Measurements from ENCODE around the gene FAM193A.

Gene FAM193A

DNA sequence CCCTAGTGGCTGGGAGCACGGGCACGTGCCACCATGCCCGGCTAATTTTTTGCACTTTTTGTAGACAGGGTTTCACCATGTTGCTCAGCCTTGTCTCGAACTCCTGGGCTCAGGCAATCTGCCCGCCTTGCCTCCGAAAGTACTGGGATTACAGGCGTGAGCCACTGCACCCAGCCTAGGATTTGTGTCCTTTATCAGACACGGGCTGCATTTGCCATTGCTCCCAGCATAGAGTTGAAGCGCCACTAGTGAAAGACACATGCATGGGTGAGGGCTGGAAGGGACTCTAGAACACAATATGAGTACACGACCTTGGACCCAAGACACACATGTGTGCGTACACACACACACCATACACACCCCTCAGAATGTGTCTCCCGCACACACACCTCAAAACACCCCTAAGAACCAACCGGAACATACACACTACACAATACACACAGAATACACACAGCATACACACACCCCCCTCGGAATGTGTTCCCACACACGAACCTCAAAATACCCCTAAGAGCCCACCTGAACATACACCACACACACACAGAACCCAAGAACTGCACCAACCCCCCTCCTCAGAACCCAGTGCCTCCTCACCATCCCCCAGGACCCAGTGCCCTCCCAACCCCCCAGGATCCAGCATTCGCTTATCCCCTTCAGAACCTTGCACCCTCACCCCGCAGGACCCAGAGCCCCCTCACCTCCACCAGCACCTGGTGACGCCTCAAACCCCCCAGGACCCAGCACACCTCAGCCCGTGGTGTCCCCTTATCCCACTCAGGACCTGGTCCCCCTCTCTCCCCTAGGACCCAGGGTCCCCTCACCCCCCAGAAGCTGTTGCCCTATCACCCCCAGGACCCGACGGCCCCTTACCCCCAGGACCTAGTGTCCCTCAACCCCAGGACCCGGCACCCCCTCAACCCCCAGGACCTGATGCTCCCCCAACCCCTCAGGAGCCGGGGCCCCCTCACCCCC lies 218.7 kb downstream of the FAM193A start:
- TF ChIP-seq, protein P1, sequence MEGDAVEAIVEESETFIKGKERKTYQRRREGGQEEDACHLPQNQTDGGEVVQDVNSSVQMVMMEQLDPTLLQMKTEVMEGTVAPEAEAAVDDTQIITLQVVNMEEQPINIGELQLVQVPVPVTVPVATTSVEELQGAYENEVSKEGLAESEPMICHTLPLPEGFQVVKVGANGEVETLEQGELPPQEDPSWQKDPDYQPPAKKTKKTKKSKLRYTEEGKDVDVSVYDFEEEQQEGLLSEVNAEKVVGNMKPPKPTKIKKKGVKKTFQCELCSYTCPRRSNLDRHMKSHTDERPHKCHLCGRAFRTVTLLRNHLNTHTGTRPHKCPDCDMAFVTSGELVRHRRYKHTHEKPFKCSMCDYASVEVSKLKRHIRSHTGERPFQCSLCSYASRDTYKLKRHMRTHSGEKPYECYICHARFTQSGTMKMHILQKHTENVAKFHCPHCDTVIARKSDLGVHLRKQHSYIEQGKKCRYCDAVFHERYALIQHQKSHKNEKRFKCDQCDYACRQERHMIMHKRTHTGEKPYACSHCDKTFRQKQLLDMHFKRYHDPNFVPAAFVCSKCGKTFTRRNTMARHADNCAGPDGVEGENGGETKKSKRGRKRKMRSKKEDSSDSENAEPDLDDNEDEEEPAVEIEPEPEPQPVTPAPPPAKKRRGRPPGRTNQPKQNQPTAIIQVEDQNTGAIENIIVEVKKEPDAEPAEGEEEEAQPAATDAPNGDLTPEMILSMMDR (IDR thresholded peaks at IDR 0.05; ENCODE audit: control insufficient read depth, extremely low read depth, insufficient read depth): no peak
- DNase-seq (ENCODE audit: low read depth): no peak
- peak overlapping the region; percentile 69 for H3K4me3 ChIP-seq (ENCODE audit: low read depth, low read length)

DNA sequence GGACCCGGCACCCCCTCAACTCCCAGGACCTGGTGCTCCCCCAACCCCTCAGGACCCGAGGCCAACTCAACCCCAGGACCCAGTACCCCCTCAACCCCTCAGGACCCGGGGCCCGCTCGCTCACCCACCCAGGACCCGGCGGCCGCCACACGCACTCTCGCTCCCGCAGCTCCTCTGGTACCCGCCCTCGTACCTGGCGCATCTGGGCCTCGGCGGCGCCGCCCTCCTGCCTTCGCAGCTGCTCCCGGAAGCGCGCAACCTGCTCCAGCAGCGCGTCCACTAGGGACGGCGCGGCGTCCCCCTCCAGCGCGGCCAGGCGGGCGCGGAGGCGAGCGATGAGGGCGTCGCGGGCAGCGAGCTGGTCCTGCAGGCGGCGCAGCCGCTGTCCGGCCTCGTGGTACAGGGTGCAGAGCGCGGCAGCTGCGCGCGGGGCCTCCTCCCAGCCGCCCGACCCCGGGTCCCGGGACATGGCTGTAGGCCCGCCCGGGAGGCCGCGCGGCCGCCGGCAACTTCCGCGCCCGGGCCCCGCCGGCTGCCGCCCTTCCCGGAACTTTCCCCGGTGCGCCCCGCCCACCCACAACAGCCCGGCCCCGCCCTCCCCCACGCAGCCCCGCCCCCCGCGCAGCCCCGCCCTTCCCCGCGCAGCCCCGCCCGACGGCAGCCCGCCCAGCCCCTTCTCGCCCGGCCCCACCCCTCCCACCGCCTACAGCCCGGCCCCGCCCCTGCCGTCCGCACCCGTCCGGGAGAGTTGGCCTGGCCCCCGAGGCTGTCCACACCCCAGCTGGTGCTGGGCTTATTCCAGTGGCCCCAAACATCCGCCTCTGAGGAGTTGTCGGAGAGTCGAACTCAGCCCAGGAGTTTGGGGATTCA lies 219.6 kb downstream of the FAM193A start, which contains the start of gene TNIP2:
TNIP2 (minus strand) TSS at position 516 of the 870 bp plus-strand sequence; CDS start at position 469, 47 bp downstream.
- peak within 1 kb of the TSS; percentile 69 for H3K4me3 ChIP-seq (ENCODE audit: low read depth, low read length)
- TF ChIP-seq, protein P1 (IDR thresholded peaks at IDR 0.05; ENCODE audit: control insufficient read depth, extremely low read depth, insufficient read depth): 0 out of 2 replicates have a peak, but pooled peaks have one; percentile 26
- peak; percentile 49 for DNase-seq (ENCODE audit: low read depth)

DNA sequence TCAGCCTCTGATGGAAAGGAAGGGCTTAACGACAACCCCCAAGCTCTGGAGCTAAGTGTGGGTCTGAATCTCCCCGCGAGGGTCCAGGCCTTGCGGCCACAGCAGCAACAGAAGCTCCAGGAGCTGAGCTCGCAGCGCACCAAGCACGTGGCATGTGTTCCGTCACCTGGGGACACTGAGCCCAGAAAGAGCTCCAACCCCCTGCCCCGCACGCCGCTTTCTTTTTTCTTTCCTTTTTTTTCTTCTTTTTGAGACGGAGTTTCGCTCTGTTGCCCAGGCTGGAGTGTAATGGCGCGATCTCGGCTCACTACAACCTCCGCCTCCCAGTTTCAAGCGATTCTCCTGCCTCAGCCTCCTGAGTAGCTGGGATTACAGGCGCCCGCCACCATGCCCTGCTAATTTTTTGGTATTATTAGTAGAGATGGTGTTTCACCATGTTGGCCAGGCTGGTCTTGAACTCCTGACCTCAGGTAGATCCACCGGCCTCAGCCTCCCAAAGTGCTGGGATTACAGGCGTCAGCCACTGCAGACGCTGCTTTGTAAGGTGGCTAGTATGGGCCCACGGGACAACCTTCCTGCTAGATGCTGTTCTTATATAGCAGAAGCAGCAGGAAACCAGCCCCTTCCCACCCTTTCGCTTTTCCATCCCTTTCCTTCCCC lies 220.4 kb downstream of the FAM193A start:
- TF ChIP-seq, protein P1 (IDR thresholded peaks at IDR 0.05; ENCODE audit: control insufficient read depth, extremely low read depth, insufficient read depth): no peak
- H3K4me3 ChIP-seq (ENCODE audit: low read depth, low read length): peak overlapping the region; percentile 43
- no peak for DNase-seq (ENCODE audit: low read depth)

DNA sequence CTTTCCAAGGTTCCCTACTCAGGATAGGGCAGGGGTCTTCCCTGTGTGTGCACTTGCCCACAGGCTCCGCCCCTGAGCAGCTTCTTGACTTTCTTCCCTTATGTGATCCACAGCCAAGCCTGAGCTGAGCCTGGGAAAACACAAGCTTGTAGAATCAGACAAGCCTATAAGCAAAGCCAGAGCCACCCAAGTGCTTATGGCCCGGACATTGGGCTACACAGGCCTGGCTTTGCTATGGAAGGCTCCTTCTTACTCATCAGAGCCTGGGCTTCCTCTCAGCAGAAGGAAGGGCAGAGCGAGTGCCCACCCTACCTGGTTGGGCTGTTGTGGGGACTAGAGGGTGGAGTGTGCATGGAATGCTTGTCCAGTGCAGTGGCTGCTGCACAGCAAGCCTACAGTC lies 221.0 kb downstream of the FAM193A start:
- DNase-seq (ENCODE audit: low read depth): no peak
- TF ChIP-seq, protein P1 (IDR thresholded peaks at IDR 0.05; ENCODE audit: control insufficient read depth, extremely low read depth, insufficient read depth): no peak
- H3K4me3 ChIP-seq (ENCODE audit: low read depth, low read length): no peak overlapping the region

DNA sequence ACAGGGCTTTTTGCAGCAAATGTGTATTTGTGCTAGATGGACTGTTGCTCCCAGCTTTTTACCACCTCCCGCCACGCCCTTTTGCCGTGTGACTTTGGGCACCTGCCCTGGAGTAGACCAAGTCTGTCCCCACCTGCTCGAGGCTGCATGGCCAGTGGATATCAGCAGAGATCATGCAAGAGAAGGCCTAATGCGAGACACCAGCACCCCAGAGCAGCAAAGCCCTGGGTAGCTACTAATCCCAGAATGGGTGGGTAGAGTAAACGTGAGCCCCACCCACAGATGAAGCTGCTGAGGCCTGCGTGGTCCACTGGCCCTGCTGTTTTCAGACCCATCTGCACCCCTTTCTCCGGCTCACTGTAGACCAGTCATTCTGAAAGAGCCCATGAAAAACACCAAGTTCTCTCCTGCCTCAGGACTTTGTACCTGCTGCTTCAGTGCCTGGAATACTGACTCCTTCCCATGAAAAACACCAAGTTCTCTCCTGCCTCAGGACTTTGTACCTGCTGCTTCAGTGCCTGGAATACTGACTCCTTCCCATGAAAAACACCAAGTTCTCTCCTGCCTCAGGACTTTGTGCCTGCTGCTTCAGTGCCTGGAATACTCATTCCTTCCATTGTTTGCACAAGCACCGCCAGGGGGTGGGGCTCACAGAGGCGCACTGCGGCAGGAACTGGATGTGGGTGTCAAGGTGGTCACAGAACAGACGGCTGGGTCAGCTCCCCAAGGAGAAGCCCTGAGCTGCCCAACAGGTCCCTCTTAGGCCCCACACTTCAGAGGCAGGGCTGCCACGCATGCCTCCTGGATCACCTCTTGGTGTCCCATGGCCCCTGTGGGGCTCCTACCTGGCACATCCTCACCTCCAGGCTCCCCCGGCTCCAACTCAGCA lies 224.8 kb downstream of the FAM193A start:
- TF ChIP-seq, protein P1 (IDR thresholded peaks at IDR 0.05; ENCODE audit: control insufficient read depth, extremely low read depth, insufficient read depth): no peak
- no peak for DNase-seq (ENCODE audit: low read depth)
- H3K4me3 ChIP-seq (ENCODE audit: low read depth, low read length): no peak overlapping the region

Measured in LNCaP clone FGC (cell line).